HepG2 (cell line): ENCODE results near the gene RAMP1.

Source experiments
- CTCF ChIP-seq: sonication (generic); formaldehyde crosslinking; IDR thresholded peaks from 2 replicates; pipeline ENCODE4 v1.5.0; 2020; ENCODE audit warnings: mild to moderate bottlenecking, missing genetic modification reagents, moderate library complexity
- EZH2 ChIP-seq: conservative IDR thresholded peaks from 2 replicates; pipeline ENCODE4 v1.6.1; 2012; ENCODE audit warnings: mild to moderate bottlenecking, low read depth, low read length, moderate library complexity
- HCFC1 ChIP-seq: fragments of 150-350 bp; IDR thresholded peaks from 2 replicates; pipeline ENCODE4 v1.6.1; 2014; ENCODE audit warnings: low read depth, low read length
- KDM5B ChIP-seq: sonication (generic); formaldehyde crosslinking; IDR thresholded peaks from 2 replicates; pipeline ENCODE4 v1.4.0; 2020; ENCODE audit warnings: missing genetic modification reagents, mild to moderate bottlenecking, borderline replicate concordance
- KDM6A ChIP-seq: IDR thresholded peaks from 2 replicates; pipeline ENCODE4 v1.6.1; 2016; ENCODE audit warnings: low read depth
- POLR2A ChIP-seq, 2 experiments: IDR thresholded peaks; 2 replicates each; pipeline ENCODE4 v1.6.1; 2011; ENCODE audit warnings: low read depth in 2 of 2, low read length in 2 of 2, mild to moderate bottlenecking in 1 of 2, moderate library complexity in 1 of 2; ENCODE audit not compliant: insufficient read depth in 1 of 2
- SRSF1 ChIP-seq: fragments of 200-400 bp; formaldehyde crosslinking; optimal IDR thresholded peaks from 2 replicates; pipeline ENCODE3; 2017; ENCODE audit warnings: mild to moderate bottlenecking, low read depth, low read length, moderate library complexity
- ZFP1 ChIP-seq: IDR thresholded peaks from 2 replicates; pipeline ENCODE4 v1.6.1; 2016
- ZKSCAN5 ChIP-seq: sonication (generic); formaldehyde crosslinking; IDR thresholded peaks from 2 replicates; pipeline ENCODE4 v1.5.1; 2020; ENCODE audit warnings: mild to moderate bottlenecking, missing genetic modification reagents
- ZMAT3 ChIP-seq: sonication (generic); formaldehyde crosslinking; conservative IDR thresholded peaks from 2 replicates; pipeline ENCODE4 v1.7.0; 2021; ENCODE audit warnings: missing genetic modification reagents
- ZNF503 ChIP-seq: sonication (generic); formaldehyde crosslinking; IDR thresholded peaks from 2 replicates; pipeline ENCODE4 v1.4.0; 2020; ENCODE audit warnings: missing genetic modification reagents
- ZNF572 ChIP-seq: sonication (generic); formaldehyde crosslinking; IDR thresholded peaks from 2 replicates; pipeline ENCODE4 v1.5.1; 2020; ENCODE audit warnings: mild to moderate bottlenecking, missing genetic modification reagents
- ZNF652 ChIP-seq: IDR thresholded peaks from 2 replicates; pipeline ENCODE4 v1.6.1; 2016; ENCODE audit warnings: low read depth, borderline replicate concordance
- TF ChIP-seq, protein P1 (sequence below): sonication (generic); formaldehyde crosslinking; IDR thresholded peaks from 2 replicates; pipeline ENCODE4 v1.5.0; 2020; ENCODE audit warnings: missing genetic modification reagents

GRCh38 chr2:237935740-237936452 is 76.5 kb downstream of the RAMP1 start:
- TF ChIP-seq SRSF1 (no peak), HCFC1 (no peak), CTCF (no peak), KDM6A (CRISPR knock-in tag) (no peak), ZNF572 (CRISPR knock-in tag) (no peak), POLR2A (IDR thresholded peaks at IDR 0.05; ENCODE audit: insufficient read depth in 1 of 2, low read depth in 2 of 2, low read length in 2 of 2) (no peak), ZKSCAN5 (CRISPR knock-in tag) (no peak), ZNF503 (CRISPR knock-in tag) (no peak), ZNF652 (no peak), ZMAT3 (no peak), ZFP1 (no peak), KDM5B (CRISPR knock-in tag) (no peak), EZH2 (no peak)
- TF ChIP-seq, protein P1, sequence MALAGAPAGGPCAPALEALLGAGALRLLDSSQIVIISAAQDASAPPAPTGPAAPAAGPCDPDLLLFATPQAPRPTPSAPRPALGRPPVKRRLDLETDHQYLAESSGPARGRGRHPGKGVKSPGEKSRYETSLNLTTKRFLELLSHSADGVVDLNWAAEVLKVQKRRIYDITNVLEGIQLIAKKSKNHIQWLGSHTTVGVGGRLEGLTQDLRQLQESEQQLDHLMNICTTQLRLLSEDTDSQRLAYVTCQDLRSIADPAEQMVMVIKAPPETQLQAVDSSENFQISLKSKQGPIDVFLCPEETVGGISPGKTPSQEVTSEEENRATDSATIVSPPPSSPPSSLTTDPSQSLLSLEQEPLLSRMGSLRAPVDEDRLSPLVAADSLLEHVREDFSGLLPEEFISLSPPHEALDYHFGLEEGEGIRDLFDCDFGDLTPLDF (CRISPR knock-in tag): no peak
